Measurements from ENCODE around the gene NPIPA7.
"Not testable (repeated sequence)": the region's sequence is repeated elsewhere in the genome, so short reads cannot be mapped to it uniquely, and the experiment has no call there.

The NPIPA7 gene

GRCh38 chr16:16371136-16371735 lies 7.7 kb upstream of the NPIPA7 start:
- not testable (repeated sequence) for H3K14ac ChIP-seq (ENCODE audit: low read length); H2BK120ac ChIP-seq (ENCODE audit: low read depth, low read length); H3K36me3 ChIP-seq (replicated peaks in 1 of 2; ENCODE audit: control insufficient read depth in 2 of 2, insufficient read depth in 2 of 2, low read length in 2 of 2); H3K9me3 ChIP-seq (replicated peaks in 1 of 2; ENCODE audit: control insufficient read depth in 2 of 2, insufficient read depth in 1 of 2, low read depth in 1 of 2, low read length in 2 of 2); H2BK15ac ChIP-seq (ENCODE audit: low read length); H3K4ac ChIP-seq (ENCODE audit: low read length); H3K4me3 ChIP-seq (ENCODE audit: low read length in 2 of 2); H2AK5ac ChIP-seq (ENCODE audit: low read depth, low read length); H3K4me2 ChIP-seq (ENCODE audit: insufficient read depth, low read length, poor library complexity, severe bottlenecking); H3K23ac ChIP-seq (ENCODE audit: low read depth, low read length, poor library complexity); DNase-seq (ENCODE audit: low spot score); H3K9ac ChIP-seq (ENCODE audit: low read depth, low read length, poor library complexity); H3K27ac ChIP-seq (replicated peaks; ENCODE audit: low read length); H3K79me1 ChIP-seq (ENCODE audit: low read depth, low read length); H4K8ac ChIP-seq (ENCODE audit: low read depth, low read length); H2BK5ac ChIP-seq (ENCODE audit: low read length); H4K91ac ChIP-seq (ENCODE audit: low read depth, low read length, poor library complexity); H3K4me1 ChIP-seq (ENCODE audit: control insufficient read depth in 2 of 2, insufficient read depth in 1 of 2, low read depth in 1 of 2, low read length in 2 of 2); H2AFZ ChIP-seq (ENCODE audit: low read length); H3K27me3 ChIP-seq (ENCODE audit: control insufficient read depth in 3 of 3, insufficient read depth in 3 of 3, low read depth in 1 of 3, low read length in 3 of 3)
- no CpG with 5 or more reads among the region's 43 CpGs for WGBS, 2 donors (ENCODE audit: extremely low coverage in 2 of 2, insufficient read length in 2 of 2, insufficient replicate concordance in 1 of 2)
- H3K18ac ChIP-seq (ENCODE audit: low read length) = peak overlapping the region; percentile 64
- peak overlapping the region; percentile 41 for H2BK12ac ChIP-seq (ENCODE audit: low read length)

GRCh38 chr16:16374192-16374591 lies 4.7 kb upstream of the NPIPA7 start:
- not testable (repeated sequence) for H2BK15ac ChIP-seq (ENCODE audit: low read length); H2BK120ac ChIP-seq (ENCODE audit: low read depth, low read length); H3K18ac ChIP-seq (ENCODE audit: low read length); H4K91ac ChIP-seq (ENCODE audit: low read depth, low read length, poor library complexity); H3K4me1 ChIP-seq (ENCODE audit: control insufficient read depth in 2 of 2, insufficient read depth in 1 of 2, low read depth in 1 of 2, low read length in 2 of 2); H3K23ac ChIP-seq (ENCODE audit: low read depth, low read length, poor library complexity); H4K8ac ChIP-seq (ENCODE audit: low read depth, low read length); H3K27ac ChIP-seq (replicated peaks; ENCODE audit: low read length); H2BK12ac ChIP-seq (ENCODE audit: low read length); H3K9ac ChIP-seq (ENCODE audit: low read depth, low read length, poor library complexity); H2BK5ac ChIP-seq (ENCODE audit: low read length); H3K36me3 ChIP-seq (replicated peaks in 1 of 2; ENCODE audit: control insufficient read depth in 2 of 2, insufficient read depth in 2 of 2, low read length in 2 of 2); H3K79me1 ChIP-seq (ENCODE audit: low read depth, low read length); H3K14ac ChIP-seq (ENCODE audit: low read length); H3K4me2 ChIP-seq (ENCODE audit: insufficient read depth, low read length, poor library complexity, severe bottlenecking); H3K9me3 ChIP-seq (replicated peaks in 1 of 2; ENCODE audit: control insufficient read depth in 2 of 2, insufficient read depth in 1 of 2, low read depth in 1 of 2, low read length in 2 of 2); H3K4ac ChIP-seq (ENCODE audit: low read length); H2AK5ac ChIP-seq (ENCODE audit: low read depth, low read length); H3K4me3 ChIP-seq (ENCODE audit: low read length in 2 of 2); H3K27me3 ChIP-seq (ENCODE audit: control insufficient read depth in 3 of 3, insufficient read depth in 3 of 3, low read depth in 1 of 3, low read length in 3 of 3); H2AFZ ChIP-seq (ENCODE audit: low read length); DNase-seq (ENCODE audit: low spot score)
- no CpG with 5 or more reads among the region's 25 CpGs for WGBS, 2 donors (ENCODE audit: extremely low coverage in 2 of 2, insufficient read length in 2 of 2, insufficient replicate concordance in 1 of 2)

- not testable (repeated sequence) for H2AFZ ChIP-seq (ENCODE audit: low read length); H3K27me3 ChIP-seq (ENCODE audit: control insufficient read depth in 3 of 3, insufficient read depth in 3 of 3, low read depth in 1 of 3, low read length in 3 of 3); H3K14ac ChIP-seq (ENCODE audit: low read length); H2BK5ac ChIP-seq (ENCODE audit: low read length); H3K18ac ChIP-seq (ENCODE audit: low read length); H3K23ac ChIP-seq (ENCODE audit: low read depth, low read length, poor library complexity); H4K91ac ChIP-seq (ENCODE audit: low read depth, low read length, poor library complexity); H2BK120ac ChIP-seq (ENCODE audit: low read depth, low read length); H3K9me3 ChIP-seq (replicated peaks in 1 of 2; ENCODE audit: control insufficient read depth in 2 of 2, insufficient read depth in 1 of 2, low read depth in 1 of 2, low read length in 2 of 2); H3K27ac ChIP-seq (replicated peaks; ENCODE audit: low read length); H3K9ac ChIP-seq (ENCODE audit: low read depth, low read length, poor library complexity); DNase-seq (ENCODE audit: low spot score); H4K8ac ChIP-seq (ENCODE audit: low read depth, low read length); H2BK15ac ChIP-seq (ENCODE audit: low read length); H3K4me2 ChIP-seq (ENCODE audit: insufficient read depth, low read length, poor library complexity, severe bottlenecking); H2BK12ac ChIP-seq (ENCODE audit: low read length); H3K36me3 ChIP-seq (replicated peaks in 1 of 2; ENCODE audit: control insufficient read depth in 2 of 2, insufficient read depth in 2 of 2, low read length in 2 of 2); H2AK5ac ChIP-seq (ENCODE audit: low read depth, low read length); H3K4me1 ChIP-seq (ENCODE audit: control insufficient read depth in 2 of 2, insufficient read depth in 1 of 2, low read depth in 1 of 2, low read length in 2 of 2); H3K4me3 ChIP-seq (ENCODE audit: low read length in 2 of 2); H3K4ac ChIP-seq (ENCODE audit: low read length); H3K79me1 ChIP-seq (ENCODE audit: low read depth, low read length)
- no CpG with 5 or more reads among the region's 6 CpGs for WGBS, 2 donors (ENCODE audit: extremely low coverage in 2 of 2, insufficient read length in 2 of 2, insufficient replicate concordance in 1 of 2)
These were observed 20.7 kb downstream of the NPIPA7 start for GRCh38 chr16:16399685-16400084.

GRCh38 chr16:16402333-16402732 lies 23.4 kb downstream of the NPIPA7 start:
- H3K18ac ChIP-seq (ENCODE audit: low read length); H3K23ac ChIP-seq (ENCODE audit: low read depth, low read length, poor library complexity); H2BK120ac ChIP-seq (ENCODE audit: low read depth, low read length); H3K27ac ChIP-seq (replicated peaks; ENCODE audit: low read length); H3K4me2 ChIP-seq (ENCODE audit: insufficient read depth, low read length, poor library complexity, severe bottlenecking); H3K27me3 ChIP-seq (ENCODE audit: control insufficient read depth in 3 of 3, insufficient read depth in 3 of 3, low read depth in 1 of 3, low read length in 3 of 3); H3K9ac ChIP-seq (ENCODE audit: low read depth, low read length, poor library complexity); H4K91ac ChIP-seq (ENCODE audit: low read depth, low read length, poor library complexity); H3K79me1 ChIP-seq (ENCODE audit: low read depth, low read length); H2BK15ac ChIP-seq (ENCODE audit: low read length); H2BK5ac ChIP-seq (ENCODE audit: low read length); H3K14ac ChIP-seq (ENCODE audit: low read length); H2AK5ac ChIP-seq (ENCODE audit: low read depth, low read length); H4K8ac ChIP-seq (ENCODE audit: low read depth, low read length); H2AFZ ChIP-seq (ENCODE audit: low read length); H3K4me1 ChIP-seq (ENCODE audit: control insufficient read depth in 2 of 2, insufficient read depth in 1 of 2, low read depth in 1 of 2, low read length in 2 of 2); DNase-seq (ENCODE audit: low spot score); H3K9me3 ChIP-seq (replicated peaks in 1 of 2; ENCODE audit: control insufficient read depth in 2 of 2, insufficient read depth in 1 of 2, low read depth in 1 of 2, low read length in 2 of 2); H3K4me3 ChIP-seq (ENCODE audit: low read length in 2 of 2); H3K36me3 ChIP-seq (replicated peaks in 1 of 2; ENCODE audit: control insufficient read depth in 2 of 2, insufficient read depth in 2 of 2, low read length in 2 of 2); H2BK12ac ChIP-seq (ENCODE audit: low read length); H3K4ac ChIP-seq (ENCODE audit: low read length): not testable (repeated sequence)
- no CpG with 5 or more reads among the region's 2 CpGs for WGBS, 2 donors (ENCODE audit: extremely low coverage in 2 of 2, insufficient read length in 2 of 2, insufficient replicate concordance in 1 of 2)
